Endothelial cell of umbilical vein (primary cell): Measurements from ENCODE around the gene SLC37A1. TPM values are rescaled to one million over a fixed set of nuclear protein-coding genes. Genes with fewer than 3 reads are reported as not detected.

ENCODE experiments used
- BruUV-seq: library from RNA; stranded (reverse); fragments of 400-500 nt; replicated peaks from 2 replicates; lab custom pipeline; 2021; lab: Mats Ljungman, UMichigan
- CTCF ChIA-PET: fragments of 300-600, 350-600 bp; sonication (Branson Sonifier 250); formaldehyde crosslinking; loops from one replicate; lab custom pipeline; 2021; ENCODE audit warnings: antibody characterized with exemption, inconsistent platforms; lab: Charles Lee
- POLR2A ChIA-PET: fragments of 300-600, 350-600 bp; sonication (Branson Sonifier 250); formaldehyde crosslinking; loops from one replicate; lab custom pipeline; 2021; ENCODE audit warnings: antibody characterized with exemption, inconsistent platforms; lab: Charles Lee
- DNase-seq: peaks from one replicate; pipeline ENCODE4 v3.0.0-alpha.2; 2011; ENCODE audit warnings: low read depth, low spot score
- FAIRE-seq: peaks from 2 replicates; lab custom pipeline; 2011; peaks lifted over from hg19 to GRCh38; lab: Jason Lieb, UNC
- H2AFZ ChIP-seq: 2 replicates; pipeline ENCODE4 v1.6.0; 2012; ENCODE audit warnings: low read depth, low read length, control low read depth, inconsistent platforms
- H3K27ac ChIP-seq: 2 replicates; pipeline ENCODE4 v1.5.1; 2011; ENCODE audit warnings: low read depth, mild to moderate bottlenecking, control low read depth, low read length, moderate library complexity; ENCODE audit not compliant: insufficient read depth
- H3K27me3 ChIP-seq, 2 experiments: 2 replicates each; pipeline versions ENCODE4 v1.6.0 to v1.6.1; 2011; ENCODE audit warnings: low read length in 2 of 2, mixed read lengths in 1 of 2; ENCODE audit not compliant: control insufficient read depth in 2 of 2, insufficient read depth in 2 of 2
- H3K36me3 ChIP-seq, 2 experiments: 2 replicates in 1 of 2; 3 replicates in 1 of 2; pipeline ENCODE4 v1.5.1; 2011; ENCODE audit warnings: low read length in 2 of 2, mild to moderate bottlenecking in 1 of 2, moderate library complexity in 1 of 2; ENCODE audit not compliant: control insufficient read depth in 2 of 2, insufficient read depth in 2 of 2; ENCODE audit errors: extremely low read depth in 1 of 2
- H3K4me1 ChIP-seq: 3 replicates; pipeline ENCODE4 v1.5.1; 2011; ENCODE audit warnings: mild to moderate bottlenecking, low read length; ENCODE audit not compliant: control insufficient read depth, insufficient read depth; ENCODE audit errors: extremely low read depth
- H3K4me2 ChIP-seq: 2 replicates; pipeline ENCODE4 v1.6.1; 2011; ENCODE audit warnings: low read length, control low read depth, mixed read lengths; ENCODE audit not compliant: insufficient read depth
- H3K4me3 ChIP-seq, 3 experiments: fragments of 200-600 bp in 1 of 3; sonication (generic), shearing (Covaris generic) in 1 of 3; replicated peaks in 1 of 3; 2 replicates each; pipeline ENCODE4 v1.5.1; 2011 to 2016; ENCODE audit warnings: control low read depth in 3 of 3, low read length in 3 of 3, mild to moderate bottlenecking in 2 of 3, inconsistent platforms in 1 of 3, low read depth in 1 of 3, moderate library complexity in 1 of 3; ENCODE audit not compliant: insufficient read depth in 1 of 3
- H3K79me2 ChIP-seq: 2 replicates; pipeline ENCODE4 v1.6.0; 2012; ENCODE audit warnings: low read length, inconsistent platforms; ENCODE audit not compliant: control insufficient read depth, insufficient read depth
- H3K9ac ChIP-seq: replicated peaks from 2 replicates; pipeline ENCODE3; 2011; ENCODE audit warnings: low read length, control low read depth; ENCODE audit not compliant: insufficient read depth; ENCODE audit errors: extremely low read depth
- H3K9me1 ChIP-seq: replicated peaks from 3 replicates; pipeline ENCODE4 v1.6.0; 2011; ENCODE audit warnings: mild to moderate bottlenecking, low read length; ENCODE audit not compliant: control insufficient read depth, insufficient read depth; ENCODE audit errors: extremely low read depth
- H3K9me3 ChIP-seq: replicated peaks from 2 replicates; pipeline ENCODE4 v1.5.1; 2012; ENCODE audit warnings: low read length, inconsistent platforms; ENCODE audit not compliant: control insufficient read depth, insufficient read depth
- H4K20me1 ChIP-seq: replicated peaks from 2 replicates; pipeline ENCODE3; 2011; ENCODE audit warnings: mild to moderate bottlenecking, low read length; ENCODE audit not compliant: control insufficient read depth, insufficient read depth; ENCODE audit errors: extremely low read depth
- GATA2 ChIP-seq: IDR thresholded peaks from 2 replicates; pipeline ENCODE4 v1.7.0; 2011; ENCODE audit warnings: low read depth, mild to moderate bottlenecking, moderate library complexity, mixed read lengths, low read length; ENCODE audit not compliant: insufficient read length, insufficient read depth
- MAX ChIP-seq: IDR thresholded peaks from 2 replicates; pipeline ENCODE4 v1.6.1; 2011; ENCODE audit not compliant: insufficient read depth, insufficient read length
- POLR2AphosphoS5 ChIP-seq: IDR thresholded peaks from 2 replicates; pipeline ENCODE4 v1.6.1; 2012; ENCODE audit warnings: low read depth, mild to moderate bottlenecking, control low read depth, low read length, moderate library complexity; ENCODE audit not compliant: insufficient read depth
- dilution Hi-C: fragments of 300-500 bp; cut with MboI; formaldehyde crosslinking; loops from one replicate; pipeline ENCODE4 v1.15.0; 2019; ENCODE audit warnings: low sequenced_read_pairs; ENCODE audit not compliant: extremely low pct_ligation_motif_present
- intact Hi-C: fragments of 100-400 bp; cut with micrococcal nuclease; formaldehyde crosslinking; loops from one replicate; pipeline ENCODE4 v1.10.0; 2022
- polyA plus RNA-seq, 4 experiments: library from polyadenylated mRNA; depleted of rRNA in 3 of 4; stranded (reverse) in 3 of 4; unstranded in 1 of 4; fragments of >200 nt; gene quantifications; 2 replicates each; pipeline versions ENCODE4 v1.2.1 to v1.2.3, GENCODE V29; 2011 to 2012; ENCODE audit warnings: missing spikeins in 1 of 4
- total RNA-seq: library from RNA; stranded (reverse); gene quantifications from 2 replicates; pipeline ENCODE4 v1.2.3, GENCODE V29; 2021

The SLC37A1 gene
- total and polyA plus RNA-seq, 2 donors (not counting 3 experiments of a cell fraction or from before 2014, with no cell fraction given), result 4.7 to 7.6 TPM

DNA sequence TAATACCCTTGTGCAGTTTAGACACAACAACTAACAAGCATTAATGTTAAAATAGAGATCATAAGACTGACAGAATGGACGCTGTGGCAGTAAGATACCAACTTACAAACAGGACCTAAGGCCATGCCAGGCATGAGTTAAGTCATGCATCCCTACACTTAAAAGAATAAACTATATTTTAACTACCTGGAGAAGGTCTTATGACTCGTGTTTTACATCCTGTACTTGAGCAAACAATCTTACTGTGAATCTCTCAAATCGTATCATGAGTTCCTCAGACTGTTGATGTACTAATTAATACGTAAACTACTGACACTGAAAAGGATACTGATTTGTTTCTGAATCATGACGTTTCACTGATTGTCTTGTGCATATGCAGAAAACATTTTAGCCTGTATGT, 15.6 kb upstream of the SLC37A1 start:
- no peaks in the 10 kb centered on the region for H3K9me1 ChIP-seq
- peaks cover 13% of the 10 kb centered on the region for H3K4me1 ChIP-seq
- H4K20me1 ChIP-seq, result no peaks in the 10 kb centered on the region
- H3K36me3 ChIP-seq, result no peaks in the 10 kb centered on the region
- H2AFZ ChIP-seq, result no peak overlapping the region
- H3K79me2 ChIP-seq, result no peaks in the 10 kb centered on the region
- H3K27ac ChIP-seq, result no peak overlapping the region
- no peak for TF ChIP-seq MAX
- no peak for TF ChIP-seq GATA2
- no peak overlapping the region for H3K4me2 ChIP-seq
- no TSS peak for BruUV-seq
- FAIRE-seq, result no peak
- no peak for DNase-seq
- no peaks in the 10 kb centered on the region for H3K9me3 ChIP-seq
- H3K27me3 ChIP-seq, result no peaks in the 10 kb centered on the region
- ChIA-PET CTCF (no interaction called here), POLR2A (no interaction called here)
- no peak overlapping the region for H3K9ac ChIP-seq
- no peak overlapping the region for H3K4me3 ChIP-seq
- dilution Hi-C loops (no loop called here), intact Hi-C loops (no loop called here)

GRCh38 chr21:42499444-42500112, 14.1 kb upstream of the SLC37A1 start:
- dilution Hi-C loops, result no loop called here
- H3K9me1 ChIP-seq, result no peaks in the 10 kb centered on the region
- H3K27me3 ChIP-seq, result peaks cover 0 to 3% of the 10 kb centered on the region in 2 experiments
- FAIRE-seq, result no peak
- no peak overlapping the region for H3K4me2 ChIP-seq
- no peak overlapping the region for H3K27ac ChIP-seq
- ChIA-PET POLR2A (no interaction called here), CTCF (interaction anchor here (1.5 kb wide), 1 partner anchor 9 kb away, joined by 4 read pairs; no protein-coding TSS in a partner anchor)
- no peak for TF ChIP-seq MAX
- no peak for TF ChIP-seq POLR2AphosphoS5
- no peaks in the 10 kb centered on the region for H3K36me3 ChIP-seq
- no peaks in the 10 kb centered on the region for H3K79me2 ChIP-seq
- H3K4me1 ChIP-seq, result peaks cover 13% of the 10 kb centered on the region
- BruUV-seq, result no TSS peak
- no peak overlapping the region for H3K9ac ChIP-seq
- no peaks in the 10 kb centered on the region for H3K9me3 ChIP-seq
- H4K20me1 ChIP-seq, result no peaks in the 10 kb centered on the region
- DNase-seq, result no peak
- H3K4me3 ChIP-seq, result no peak overlapping the region
- intact Hi-C loops, result no loop called here
- no peak overlapping the region for H2AFZ ChIP-seq
